CD4-positive, alpha-beta T cell (primary cell): ENCODE results near the gene CDH4. TPM values are rescaled to one million over a fixed set of nuclear protein-coding genes. Genes with fewer than 3 reads are reported as not detected.
"Not testable (repeated sequence)": the region's sequence is repeated elsewhere in the genome, so short reads cannot be mapped to it uniquely, and the experiment has no call there.

Source experiments
- ATAC-seq: fragments of 200-7000 bp; cut with Tn5 transposase; one replicate; pipeline ENCODE4 v1.10.0; 2022; ENCODE audit warnings: mild to moderate bottlenecking; ENCODE audit not compliant: poor library complexity
- CTCF ChIA-PET: fragments of 350-600 bp; sonication (Branson Sonifier 250); formaldehyde crosslinking; loops from one replicate; lab custom pipeline; 2021; ENCODE audit warnings: antibody characterized with exemption, inconsistent platforms; lab: Charles Lee
- POLR2A ChIA-PET: fragments of 350-600 bp; sonication (Branson Sonifier 250); formaldehyde crosslinking; loops from one replicate; lab custom pipeline; 2021; ENCODE audit warnings: antibody characterized with exemption, inconsistent platforms; lab: Charles Lee
- DNase-seq, 14 experiments: peaks; one replicate each; pipeline ENCODE4 v3.0.0-alpha.2; 2013 to 2020; ENCODE audit warnings: mixed read lengths in 2 of 14
- H3K27ac ChIP-seq, 2 donors: one replicate each; pipeline versions ENCODE4 v1.5.1 to v1.7.0; 2013; ENCODE audit warnings: low read length in 2 of 2, low read depth in 1 of 2, mild to moderate bottlenecking in 1 of 2
- H3K27me3 ChIP-seq, 2 experiments: 1 replicate in 1 of 2; 2 replicates in 1 of 2; pipeline versions ENCODE4 v1.6.1 to v1.7.0; 2013; ENCODE audit warnings: low read length in 2 of 2, control low read depth in 1 of 2, mild to moderate bottlenecking in 1 of 2, moderate library complexity in 1 of 2; ENCODE audit not compliant: insufficient read depth in 2 of 2, control insufficient read depth in 1 of 2
- H3K36me3 ChIP-seq: one replicate; pipeline ENCODE4 v1.6.1; 2013; ENCODE audit warnings: low read length, control low read depth; ENCODE audit not compliant: insufficient read depth
- H3K4me1 ChIP-seq: one replicate; pipeline ENCODE4 v1.6.1; 2013; ENCODE audit warnings: low read length, control low read depth; ENCODE audit not compliant: insufficient read depth
- H3K4me3 ChIP-seq: one replicate; pipeline ENCODE4 v1.5.1; 2013; ENCODE audit warnings: mild to moderate bottlenecking, low read length, moderate library complexity
- H3K9me3 ChIP-seq, 2 experiments: 1 replicate in 1 of 2; 2 replicates in 1 of 2; pipeline versions ENCODE4 v1.6.1 to v1.7.0; 2013; ENCODE audit warnings: low read length in 2 of 2, mild to moderate bottlenecking in 2 of 2, control low read depth in 1 of 2, moderate library complexity in 1 of 2; ENCODE audit not compliant: control insufficient read depth in 1 of 2, insufficient read depth in 1 of 2
- H3K27ac Mint-ChIP-seq: one replicate; pipeline ENCODE4 v1.8.0; 2020; ENCODE audit warnings: mixed read lengths
- H3K27me3 Mint-ChIP-seq: one replicate; pipeline ENCODE4 v1.8.0; 2021; ENCODE audit warnings: mixed read lengths
- H3K36me3 Mint-ChIP-seq: one replicate; pipeline ENCODE4 v1.8.0; 2021; ENCODE audit warnings: low read depth, mixed read lengths
- H3K4me1 Mint-ChIP-seq: one replicate; pipeline ENCODE4 v1.8.0; 2021; ENCODE audit warnings: low read depth, mixed read lengths
- H3K4me3 Mint-ChIP-seq: one replicate; pipeline ENCODE4 v1.8.0; 2020; ENCODE audit warnings: mild to moderate bottlenecking, mixed read lengths
- H3K9me3 Mint-ChIP-seq: one replicate; pipeline ENCODE4 v1.8.0; 2020; ENCODE audit warnings: mixed read lengths
- intact Hi-C, 2 experiments: fragments of 100-400 bp; cut with DNase I in 1 of 2; cut with micrococcal nuclease in 1 of 2; formaldehyde crosslinking; loops; one replicate each; pipeline versions ENCODE4 v1.15.1 to v1.9.0; 2023 to 2025; cut with DNase I, micrococcal nuclease
- total RNA-seq, 174 experiments: library from RNA in 2 of 174; stranded (reverse) in 2 of 174; gene quantifications; one replicate each; pipeline ENCODE4 v1.2.3 and lab custom pipeline; 2021 to 2026
- TF ChIP-seq, protein P1 (sequence below): fragments of 200-600 bp; IDR thresholded peaks from one replicate; pipeline ENCODE4 v1.8.0; 2022; ENCODE audit warnings: antibody characterized with exemption, mild to moderate bottlenecking

CDH4 gene
- total RNA-seq, 2 experiments from 2014 or later, result 0.11 TPM

DNA sequence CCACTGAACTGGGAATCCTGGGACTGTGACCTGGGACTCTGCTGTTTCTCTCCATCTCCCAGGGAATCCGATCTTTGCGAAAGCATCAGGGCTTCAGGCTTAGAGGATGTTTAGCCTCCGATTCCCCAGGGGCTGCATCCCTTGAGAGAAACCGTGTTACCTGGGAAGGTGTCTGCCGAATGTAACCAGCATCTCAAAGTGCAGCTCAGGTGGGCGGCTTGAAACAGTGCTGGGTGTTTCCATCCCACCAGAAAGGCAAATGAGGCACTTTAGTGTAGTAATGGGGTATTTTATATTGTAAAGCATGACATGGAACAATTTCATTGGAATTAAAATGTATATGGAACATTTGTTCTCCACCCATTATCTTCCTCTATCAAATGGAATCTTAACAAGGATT lies 15.2 kb downstream of the CDH4 start:
- no peaks in the 10 kb centered on the region for H3K36me3 ChIP-seq
- peaks cover 29% of the 10 kb centered on the region for H3K27me3 Mint-ChIP-seq
- no peak overlapping the region for H3K4me3 Mint-ChIP-seq
- peaks cover 0 to 7% of the 10 kb centered on the region in 2 experiments for H3K27me3 ChIP-seq
- no peaks in the 10 kb centered on the region for H3K4me1 Mint-ChIP-seq
- H3K9me3 ChIP-seq, result peaks cover 0 to 15% of the 10 kb centered on the region in 2 experiments
- no peaks in the 10 kb centered on the region for H3K36me3 Mint-ChIP-seq
- TF ChIP-seq, protein P1, sequence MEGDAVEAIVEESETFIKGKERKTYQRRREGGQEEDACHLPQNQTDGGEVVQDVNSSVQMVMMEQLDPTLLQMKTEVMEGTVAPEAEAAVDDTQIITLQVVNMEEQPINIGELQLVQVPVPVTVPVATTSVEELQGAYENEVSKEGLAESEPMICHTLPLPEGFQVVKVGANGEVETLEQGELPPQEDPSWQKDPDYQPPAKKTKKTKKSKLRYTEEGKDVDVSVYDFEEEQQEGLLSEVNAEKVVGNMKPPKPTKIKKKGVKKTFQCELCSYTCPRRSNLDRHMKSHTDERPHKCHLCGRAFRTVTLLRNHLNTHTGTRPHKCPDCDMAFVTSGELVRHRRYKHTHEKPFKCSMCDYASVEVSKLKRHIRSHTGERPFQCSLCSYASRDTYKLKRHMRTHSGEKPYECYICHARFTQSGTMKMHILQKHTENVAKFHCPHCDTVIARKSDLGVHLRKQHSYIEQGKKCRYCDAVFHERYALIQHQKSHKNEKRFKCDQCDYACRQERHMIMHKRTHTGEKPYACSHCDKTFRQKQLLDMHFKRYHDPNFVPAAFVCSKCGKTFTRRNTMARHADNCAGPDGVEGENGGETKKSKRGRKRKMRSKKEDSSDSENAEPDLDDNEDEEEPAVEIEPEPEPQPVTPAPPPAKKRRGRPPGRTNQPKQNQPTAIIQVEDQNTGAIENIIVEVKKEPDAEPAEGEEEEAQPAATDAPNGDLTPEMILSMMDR, result no peak
- intact Hi-C loops, result loop anchor here in 1 of 2 experiments (10.0 kb wide), 1 partner anchor 1212 kb away; no protein-coding TSS in a partner anchor
- no peaks in the 10 kb centered on the region for H3K4me1 ChIP-seq
- DNase-seq (no peak), ATAC-seq (no peak)
- no peak overlapping the region for H3K4me3 ChIP-seq
- H3K9me3 Mint-ChIP-seq, result no peaks in the 10 kb centered on the region
- no peak overlapping the region for H3K27ac ChIP-seq
- H3K27ac Mint-ChIP-seq, result no peak overlapping the region
- ChIA-PET CTCF (no interaction called here), POLR2A (no interaction called here)

GRCh38 chr20:61268024-61268423 lies 16.0 kb downstream of the CDH4 start:
- ATAC-seq, result no peak
- peaks cover 3% of the 10 kb centered on the region for H3K9me3 Mint-ChIP-seq
- peaks cover 29% of the 10 kb centered on the region for H3K27me3 Mint-ChIP-seq
- TF ChIP-seq, protein P1, result no peak
- POLR2A ChIA-PET, result no interaction called here
- no peak for DNase-seq
- Histone ChIP-seq H3K27ac (no peak overlapping the region), H3K36me3 (no peaks in the 10 kb centered on the region), H3K27me3 (peaks cover 0 to 7% of the 10 kb centered on the region in 2 experiments), H3K9me3 (peaks cover 0 to 15% of the 10 kb centered on the region in 2 experiments), H3K4me1 (no peaks in the 10 kb centered on the region), H3K4me3 (no peak overlapping the region)
- no peak overlapping the region for H3K4me3 Mint-ChIP-seq
- no peaks in the 10 kb centered on the region for H3K36me3 Mint-ChIP-seq
- CTCF ChIA-PET, result no interaction called here
- intact Hi-C loops, result loop anchor here in 1 of 2 experiments (10.0 kb wide), 1 partner anchor 1213 kb away; no protein-coding TSS in a partner anchor
- H3K27ac Mint-ChIP-seq, result no peak overlapping the region
- no peaks in the 10 kb centered on the region for H3K4me1 Mint-ChIP-seq

GRCh38 chr20:61271312-61272231 lies 19.5 kb downstream of the CDH4 start:
- ChIA-PET POLR2A (no interaction called here), CTCF (no interaction called here)
- Histone ChIP-seq H3K9me3 (peaks cover 0 to 24% of the 10 kb centered on the region in 2 experiments), H3K4me3 (no peak overlapping the region), H3K36me3 (no peaks in the 10 kb centered on the region), H3K27ac (no peak overlapping the region), H3K4me1 (no peaks in the 10 kb centered on the region), H3K27me3 (no peaks in the 10 kb centered on the region)
- H3K4me1 Mint-ChIP-seq, result no peaks in the 10 kb centered on the region
- H3K27ac Mint-ChIP-seq, result no peak overlapping the region
- no peaks in the 10 kb centered on the region for H3K36me3 Mint-ChIP-seq
- TF ChIP-seq, protein P1, result no peak
- DNase-seq (no peak), ATAC-seq (no peak)
- peaks cover 3% of the 10 kb centered on the region for H3K9me3 Mint-ChIP-seq
- intact Hi-C loops, result loop anchor here in 1 of 2 experiments (10.0 kb wide), 1 partner anchor 57 kb away; no protein-coding TSS in a partner anchor
- peaks cover 14% of the 10 kb centered on the region for H3K27me3 Mint-ChIP-seq
- H3K4me3 Mint-ChIP-seq, result no peak overlapping the region

DNA sequence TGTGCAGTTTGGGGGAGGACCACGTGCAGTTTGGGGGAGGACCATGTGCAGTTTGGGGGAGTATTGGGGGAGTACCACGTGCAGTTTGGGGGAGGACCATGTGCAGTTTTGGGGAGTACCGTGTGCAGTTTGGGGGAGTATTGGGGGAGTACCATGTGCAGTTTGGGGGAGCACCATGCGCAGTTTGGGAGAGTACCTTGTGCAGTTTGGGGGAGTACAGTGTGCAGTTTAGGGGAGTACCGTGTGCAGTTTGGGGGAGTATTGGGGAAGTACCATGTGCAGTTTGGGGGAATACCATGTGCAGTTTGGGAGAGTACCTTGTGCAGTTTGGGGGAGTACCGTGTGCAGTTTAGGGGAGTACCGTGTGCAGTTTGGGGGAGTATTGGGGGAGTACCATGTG lies 21.0 kb downstream of the CDH4 start:
- H3K36me3 Mint-ChIP-seq, H3K4me1 ChIP-seq, ATAC-seq, H3K27ac Mint-ChIP-seq, H3K27ac ChIP-seq, H3K4me1 Mint-ChIP-seq, H3K27me3 ChIP-seq, POLR2A ChIA-PET, H3K9me3 Mint-ChIP-seq, H3K4me3 ChIP-seq, DNase-seq, H3K27me3 Mint-ChIP-seq, H3K4me3 Mint-ChIP-seq, H3K36me3 ChIP-seq, CTCF ChIA-PET: not testable (repeated sequence)
- intact Hi-C loops, result loop anchor here in 1 of 2 experiments (10.0 kb wide), 1 partner anchor 58 kb away; no protein-coding TSS in a partner anchor
- H3K9me3 ChIP-seq, result peaks cover 0 to 27% of the 10 kb centered on the region in 2 experiments

- H3K4me3 ChIP-seq, H3K4me1 ChIP-seq, H3K36me3 ChIP-seq, POLR2A ChIA-PET, H3K9me3 Mint-ChIP-seq, ATAC-seq, CTCF ChIA-PET, H3K27me3 Mint-ChIP-seq, H3K4me3 Mint-ChIP-seq, H3K36me3 Mint-ChIP-seq, H3K27ac ChIP-seq, H3K4me1 Mint-ChIP-seq, H3K27me3 ChIP-seq, DNase-seq, H3K27ac Mint-ChIP-seq: not testable (repeated sequence)
- intact Hi-C loops, result loop anchor here in 1 of 2 experiments (10.0 kb wide), 1 partner anchor 59 kb away; no protein-coding TSS in a partner anchor
- H3K9me3 ChIP-seq, result peaks cover 0 to 31% of the 10 kb centered on the region in 2 experiments
Observed at GRCh38 chr20:61273666-61274065, 21.6 kb downstream of the CDH4 start.
